ENCODE results near the gene SYNDIG1L. TPM values are rescaled to one million over a fixed set of nuclear protein-coding genes. Genes with fewer than 3 reads are reported as not detected.

The SYNDIG1L gene
- total RNA-seq, 3 donors from 2014 or later (not counting 1 experiment from before 2014, with no cell fraction given), result 0.30 TPM; not detected in 2

- H3K27me3 Mint-ChIP-seq (ENCODE audit: low read depth in 2 of 2), result peaks cover 38 to 46% of the 10 kb centered on the region in 2 donors
- peaks cover 0 to 4% of the 10 kb centered on the region in 2 donors for H3K4me1 Mint-ChIP-seq
- no peak overlapping the region for H3K4me3 ChIP-seq (ENCODE audit: low read length)
- no peaks in the 10 kb centered on the region for H3K36me3 Mint-ChIP-seq
- no peak overlapping the region for H3K4me3 Mint-ChIP-seq
- intact Hi-C loops (cut with micrococcal nuclease), result no loop called here
- H3K9me3 Mint-ChIP-seq, result no peaks in the 10 kb centered on the region
- no peak overlapping the region for H3K27ac Mint-ChIP-seq
- 100% methylated on average over 1 of the region's 1 CpG for WGBS (ENCODE audit: insufficient coverage)
- peaks cover 19% of the 10 kb centered on the region for H3K27me3 ChIP-seq (ENCODE audit: control insufficient read depth, insufficient read depth, low read length)
- no peaks in the 10 kb centered on the region for H3K9me3 ChIP-seq (ENCODE audit: control insufficient read depth, insufficient read depth, low read length)
- DNase-seq (no peak), ATAC-seq (no peak)
- TF ChIP-seq CTCF (IDR thresholded peaks at IDR 0.05), result no peak
- no peak overlapping the region for H3K27ac ChIP-seq (ENCODE audit: low read length)
- peaks cover 3% of the 10 kb centered on the region for H3K4me1 ChIP-seq (ENCODE audit: control insufficient read depth, insufficient read depth, low read length)
- no peaks in the 10 kb centered on the region for H3K36me3 ChIP-seq (ENCODE audit: control insufficient read depth, insufficient read depth, low read length)
Measured at GRCh38 chr14:74427651-74428050, 1.6 kb upstream of the SYNDIG1L start.

- TF ChIP-seq CTCF (IDR thresholded peaks at IDR 0.05), result no peak
- Histone ChIP-seq H3K4me1 (ENCODE audit: control insufficient read depth, insufficient read depth, low read length) (peaks cover 3% of the 10 kb centered on the region), H3K4me3 (ENCODE audit: low read length) (no peak overlapping the region), H3K27me3 (ENCODE audit: control insufficient read depth, insufficient read depth, low read length) (peaks cover 23% of the 10 kb centered on the region), H3K9me3 (ENCODE audit: control insufficient read depth, insufficient read depth, low read length) (no peaks in the 10 kb centered on the region), H3K27ac (ENCODE audit: low read length) (no peak overlapping the region), H3K36me3 (ENCODE audit: control insufficient read depth, insufficient read depth, low read length) (no peaks in the 10 kb centered on the region)
- Mint-ChIP-seq H3K4me3 (no peak overlapping the region), H3K36me3 (no peaks in the 10 kb centered on the region), H3K27me3 (ENCODE audit: low read depth in 2 of 2) (peaks cover 47 to 52% of the 10 kb centered on the region in 2 donors), H3K9me3 (no peaks in the 10 kb centered on the region), H3K27ac (no peak overlapping the region), H3K4me1 (peaks cover 0 to 4% of the 10 kb centered on the region in 2 donors)
- intact Hi-C loops (cut with micrococcal nuclease), result no loop called here
- DNase-seq (peak; percentile 63 to 71), ATAC-seq (peak in 2 of 3 donors; percentile 88 to 90)
- WGBS (ENCODE audit: insufficient coverage), result 5% methylated on average over 66 of the region's 66 CpGs
Measured at GRCh38 chr14:74425525-74426201, 347 bp downstream of the SYNDIG1L start.

GRCh38 chr14:74424606-74425005 is 1.4 kb downstream of the SYNDIG1L start:
- Mint-ChIP-seq H3K36me3 (no peaks in the 10 kb centered on the region), H3K9me3 (no peaks in the 10 kb centered on the region), H3K27ac (no peak overlapping the region), H3K4me1 (peaks cover 0 to 4% of the 10 kb centered on the region in 2 donors), H3K4me3 (no peak overlapping the region), H3K27me3 (ENCODE audit: low read depth in 2 of 2) (peaks cover 45 to 47% of the 10 kb centered on the region in 2 donors)
- H3K27ac ChIP-seq (ENCODE audit: low read length), result no peak overlapping the region
- TF ChIP-seq CTCF (IDR thresholded peaks at IDR 0.05), result no peak
- H3K4me1 ChIP-seq (ENCODE audit: control insufficient read depth, insufficient read depth, low read length), result peaks cover 3% of the 10 kb centered on the region
- WGBS (ENCODE audit: insufficient coverage), result 89% methylated on average over 3 of the region's 3 CpGs
- H3K36me3 ChIP-seq (ENCODE audit: control insufficient read depth, insufficient read depth, low read length), result no peaks in the 10 kb centered on the region
- H3K27me3 ChIP-seq (ENCODE audit: control insufficient read depth, insufficient read depth, low read length), result peaks cover 23% of the 10 kb centered on the region
- intact Hi-C loops (cut with micrococcal nuclease), result no loop called here
- ATAC-seq, result no peak
- no peak overlapping the region for H3K4me3 ChIP-seq (ENCODE audit: low read length)
- no peak for DNase-seq
- H3K9me3 ChIP-seq (ENCODE audit: control insufficient read depth, insufficient read depth, low read length), result no peaks in the 10 kb centered on the region

- Histone ChIP-seq H3K9me3 (ENCODE audit: control insufficient read depth, insufficient read depth, low read length) (no peaks in the 10 kb centered on the region), H3K4me3 (ENCODE audit: low read length) (no peak overlapping the region), H3K36me3 (ENCODE audit: control insufficient read depth, insufficient read depth, low read length) (no peaks in the 10 kb centered on the region), H3K4me1 (ENCODE audit: control insufficient read depth, insufficient read depth, low read length) (peaks cover 3% of the 10 kb centered on the region), H3K27me3 (ENCODE audit: control insufficient read depth, insufficient read depth, low read length) (peaks cover 23% of the 10 kb centered on the region), H3K27ac (ENCODE audit: low read length) (no peak overlapping the region)
- H3K27ac Mint-ChIP-seq, result no peak overlapping the region
- H3K4me3 Mint-ChIP-seq, result no peak overlapping the region
- no peak for ATAC-seq
- H3K27me3 Mint-ChIP-seq (ENCODE audit: low read depth in 2 of 2), result peaks cover 32 to 34% of the 10 kb centered on the region in 2 donors
- H3K4me1 Mint-ChIP-seq, result peaks cover 0 to 4% of the 10 kb centered on the region in 2 donors
- intact Hi-C loops (cut with micrococcal nuclease), result no loop called here
- TF ChIP-seq CTCF (IDR thresholded peaks at IDR 0.05), result no peak
- DNase-seq, result no peak
- H3K36me3 Mint-ChIP-seq, result no peaks in the 10 kb centered on the region
- H3K9me3 Mint-ChIP-seq, result no peaks in the 10 kb centered on the region
- WGBS (ENCODE audit: insufficient coverage), result 86% methylated on average over 6 of the region's 7 CpGs
Measured at GRCh38 chr14:74423246-74423645, 2.8 kb downstream of the SYNDIG1L start.
